Measurements from ENCODE around the gene WASF2.
"Not testable (repeated sequence)": the region's sequence is repeated elsewhere in the genome, so short reads cannot be mapped to it uniquely, and the experiment has no call there.

The WASF2 gene

DNA sequence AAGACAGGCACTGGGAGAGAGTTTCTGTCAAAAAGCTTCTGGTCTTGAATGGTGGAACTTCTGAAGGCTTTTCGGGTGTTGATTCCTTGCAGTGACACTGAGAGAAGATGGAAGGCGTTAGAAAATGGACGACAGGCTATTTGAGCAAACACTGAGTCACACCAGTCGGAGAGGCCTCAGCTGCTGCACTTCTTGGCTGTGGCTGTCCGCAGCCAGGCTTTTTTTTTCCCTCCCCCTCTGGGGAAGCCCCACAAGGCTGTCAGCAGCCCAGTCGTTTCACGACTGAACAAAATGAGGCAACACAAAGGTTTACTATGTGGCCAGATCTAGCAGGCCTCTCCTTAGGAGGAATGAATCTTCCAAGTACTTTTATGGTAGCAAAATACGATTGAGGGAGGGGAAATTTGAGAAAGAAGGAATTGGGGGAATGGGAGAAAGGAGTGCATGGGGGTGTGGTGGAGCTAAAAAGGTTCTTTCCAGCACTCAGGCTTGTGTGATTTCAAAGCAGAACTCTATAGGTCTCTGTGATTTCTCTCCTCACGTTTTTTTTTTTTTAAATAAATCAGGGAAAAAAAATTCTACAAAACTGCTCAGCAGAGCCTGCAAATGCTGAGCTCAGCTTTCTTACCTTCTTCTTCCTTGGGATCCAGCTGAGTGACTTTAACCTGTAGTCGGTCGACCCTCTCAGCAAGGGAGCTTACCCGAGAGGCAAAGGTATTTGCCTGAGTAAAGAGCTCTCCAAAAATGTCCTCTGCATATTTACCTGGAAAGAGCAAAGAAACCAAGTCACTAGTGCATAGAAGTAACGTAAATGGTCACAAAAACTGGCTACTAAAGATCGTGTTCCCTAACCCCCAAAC is 71.4 kb downstream of the WASF2 start:
- peak; percentile 96 for DNase-seq (ENCODE audit: low read depth)

DNA sequence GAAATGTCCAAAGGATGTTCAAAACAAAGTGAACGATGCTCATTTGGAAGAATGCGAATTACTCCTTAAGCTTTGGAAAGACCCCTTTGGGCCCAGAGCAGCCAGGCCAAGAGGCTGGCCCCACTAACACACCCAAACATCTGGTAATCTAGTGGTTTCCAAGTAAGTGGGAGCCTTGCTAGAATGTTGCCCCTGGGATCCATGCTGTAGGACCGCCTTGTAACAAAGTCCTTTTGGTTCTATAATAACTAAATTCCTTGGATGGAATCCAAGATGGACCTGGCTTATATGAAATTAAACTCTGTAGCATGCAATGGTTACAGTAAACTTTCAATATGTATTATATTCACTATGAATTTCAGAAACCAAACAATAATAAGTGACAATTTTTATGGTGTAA is 72.3 kb downstream of the WASF2 start:
- no peak for DNase-seq (ENCODE audit: low read depth)

DNA sequence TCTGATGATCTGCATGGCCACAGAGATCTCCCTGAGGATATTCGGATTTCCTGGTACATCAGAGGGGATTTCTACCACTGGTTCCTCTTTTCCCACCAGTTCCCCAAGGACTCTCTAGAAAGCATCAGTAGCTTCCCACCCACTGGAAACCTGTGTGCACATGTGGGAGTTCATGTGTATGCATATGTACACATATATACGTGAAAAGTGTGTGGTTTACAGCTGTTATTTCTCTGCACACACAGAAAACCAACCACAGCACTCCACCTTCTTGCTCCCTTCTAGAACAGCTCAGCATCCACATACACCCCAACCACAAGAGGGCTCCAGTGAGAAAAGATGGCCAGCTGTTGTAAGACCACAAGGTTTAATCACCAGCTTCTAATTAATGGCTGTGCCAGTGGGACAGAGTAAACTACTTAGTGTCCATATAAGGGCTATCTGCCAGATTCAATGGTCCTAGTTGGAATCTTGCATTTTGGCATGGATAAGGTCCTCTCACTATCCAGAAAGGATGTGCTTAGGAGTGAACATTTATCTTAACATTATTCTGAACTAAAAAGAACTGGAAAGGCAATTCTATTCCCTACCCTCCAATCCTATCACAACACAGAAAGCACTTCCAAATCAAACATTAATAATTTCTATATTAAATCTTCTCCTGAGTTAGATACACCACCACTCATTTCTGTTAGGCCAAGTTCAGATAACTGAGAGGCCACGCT is 73.4 kb downstream of the WASF2 start:
- DNase-seq (ENCODE audit: low read depth), result peak; percentile 82

DNA sequence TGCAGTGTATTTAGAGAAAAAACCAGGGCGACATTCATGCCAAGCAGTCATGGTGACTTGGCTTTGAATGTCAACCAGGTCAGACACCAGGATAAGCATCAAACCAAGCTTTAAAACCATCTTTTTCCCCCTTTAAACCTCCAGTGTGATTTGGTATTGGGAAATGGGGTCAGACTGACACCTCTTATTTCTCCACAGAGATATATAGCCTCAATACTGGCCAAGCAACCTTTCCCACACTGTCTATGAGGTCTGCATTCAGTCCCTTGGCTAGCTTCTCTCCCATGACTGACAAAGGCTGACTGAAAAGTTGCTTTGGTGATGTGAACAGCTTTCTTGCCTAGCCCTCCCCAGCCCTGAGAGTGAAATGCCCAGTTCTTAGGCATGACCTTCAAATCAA is 75.9 kb downstream of the WASF2 start:
- DNase-seq (ENCODE audit: low read depth), result no peak

DNA sequence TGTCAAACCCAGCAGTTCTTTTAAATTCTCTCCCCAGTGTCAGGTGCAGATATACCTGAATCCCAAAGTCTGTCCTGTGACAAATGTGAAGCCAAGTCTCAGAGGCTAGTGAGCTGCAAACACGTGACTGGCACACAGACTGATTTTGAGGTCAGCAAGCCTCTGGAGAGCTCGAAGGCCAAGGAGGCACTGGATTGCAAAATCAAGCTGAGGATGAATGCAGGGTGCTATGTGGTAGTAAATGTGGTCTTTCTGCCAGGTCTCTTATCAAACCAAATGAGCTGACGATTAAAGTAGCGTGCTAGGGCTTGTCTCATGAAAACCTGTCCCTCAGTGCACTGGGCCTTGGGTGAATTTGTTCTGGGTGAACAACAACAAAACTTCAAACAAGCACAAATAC is 77.0 kb downstream of the WASF2 start:
- DNase-seq (ENCODE audit: low read depth), result no peak

DNA sequence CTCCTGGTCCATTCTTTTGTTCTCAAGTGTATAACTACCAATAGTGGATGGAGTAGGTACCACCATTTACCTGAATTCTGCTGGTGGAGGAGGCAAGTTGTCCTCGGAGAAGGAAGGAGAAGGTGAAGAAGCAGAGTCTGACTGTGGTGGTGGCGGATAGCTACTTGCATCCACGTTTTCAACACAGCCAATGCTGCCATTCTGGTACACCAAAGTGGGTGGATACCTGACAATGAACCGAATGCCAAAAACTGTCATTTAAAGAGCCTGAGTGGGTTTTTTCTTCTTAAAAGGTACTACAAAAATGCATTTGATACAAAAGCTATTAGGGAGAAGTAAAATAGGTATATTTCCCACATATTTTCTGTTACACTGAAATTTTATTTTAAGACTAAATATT is 77.5 kb downstream of the WASF2 start:
- no peak for DNase-seq (ENCODE audit: low read depth)

DNA sequence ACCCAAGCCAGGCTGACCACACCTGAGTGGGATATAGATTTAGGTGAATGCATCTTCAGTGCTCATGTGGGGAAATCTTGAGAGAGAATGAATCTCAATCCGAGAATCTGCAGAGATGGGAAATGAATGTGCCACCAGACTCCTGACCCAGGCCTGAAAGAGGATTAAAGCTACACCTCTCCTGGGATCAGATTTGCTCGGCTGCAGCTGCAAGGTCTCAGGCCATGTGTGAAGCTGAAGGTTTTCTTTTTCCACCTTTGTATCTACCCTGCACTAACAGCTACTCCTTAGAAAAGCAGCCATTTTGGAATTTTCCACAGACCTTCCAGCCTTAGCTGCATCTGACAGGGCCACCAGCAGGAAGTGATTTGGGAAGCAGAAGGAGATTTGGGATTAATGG is 79.3 kb downstream of the WASF2 start:
- DNase-seq (ENCODE audit: low read depth), result no peak

DNA sequence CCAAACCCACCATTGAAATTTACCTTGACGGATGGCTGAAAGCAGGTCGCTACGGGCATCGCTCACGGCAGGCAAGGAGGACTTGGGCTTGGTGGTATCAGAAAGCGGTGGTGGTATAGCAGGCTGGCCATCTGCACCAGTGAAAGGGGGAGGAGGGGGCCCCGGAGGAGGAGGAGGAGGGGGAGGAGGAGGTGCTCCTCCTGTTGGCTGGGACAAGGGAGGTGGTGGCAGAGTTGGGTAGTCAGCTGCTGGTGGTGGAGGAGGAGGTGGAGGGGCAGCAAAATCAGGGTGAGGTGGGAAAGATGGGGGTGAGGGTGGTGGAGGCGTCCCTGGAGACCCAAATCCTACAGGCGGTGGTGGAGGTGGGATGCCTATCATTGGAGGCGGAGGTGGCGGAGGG is 80.3 kb downstream of the WASF2 start:
- DNase-seq (ENCODE audit: low read depth), result no peak

DNA sequence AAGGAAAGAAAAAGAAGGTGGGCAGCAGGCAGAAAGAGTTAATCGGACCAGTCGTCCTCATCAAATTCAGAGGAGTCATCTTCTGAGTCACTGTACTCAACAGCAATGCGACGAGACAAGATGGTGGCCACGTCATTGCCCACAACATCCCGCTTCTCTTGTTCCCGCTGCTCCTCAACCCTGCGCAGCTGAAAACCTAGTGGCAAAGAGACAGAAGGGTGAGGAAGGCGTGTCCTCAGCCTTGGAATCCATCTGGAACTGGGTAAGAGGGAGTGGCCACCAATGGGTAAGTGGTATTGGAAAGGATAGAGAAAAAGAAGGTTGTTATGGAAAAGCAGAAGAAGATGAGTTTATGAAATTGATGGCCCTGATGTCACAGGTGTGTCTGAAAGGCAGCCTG is 81.8 kb downstream of the WASF2 start:
- no peak for DNase-seq (ENCODE audit: low read depth)

DNA sequence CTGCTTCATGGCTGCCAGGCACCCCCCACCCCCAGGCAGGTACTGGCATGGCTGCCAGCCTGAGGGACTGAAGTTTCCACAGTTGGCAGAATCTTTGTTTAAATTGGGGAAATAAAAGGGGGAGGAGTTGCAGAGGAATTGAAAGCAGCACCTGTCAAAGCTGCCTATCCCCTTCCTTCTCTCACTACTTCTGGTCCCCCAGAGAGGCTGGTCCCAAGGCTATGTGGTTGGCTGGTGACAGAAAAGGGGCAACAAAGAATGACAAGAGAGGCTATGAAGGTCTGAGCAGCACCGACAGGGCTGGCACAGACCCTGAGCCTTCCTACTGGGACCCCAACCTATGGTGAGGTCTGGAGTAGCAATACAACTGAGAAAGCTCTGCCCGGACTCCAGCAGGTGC is 83.2 kb downstream of the WASF2 start:
- not testable (repeated sequence) for DNase-seq (ENCODE audit: low read depth)

DNA sequence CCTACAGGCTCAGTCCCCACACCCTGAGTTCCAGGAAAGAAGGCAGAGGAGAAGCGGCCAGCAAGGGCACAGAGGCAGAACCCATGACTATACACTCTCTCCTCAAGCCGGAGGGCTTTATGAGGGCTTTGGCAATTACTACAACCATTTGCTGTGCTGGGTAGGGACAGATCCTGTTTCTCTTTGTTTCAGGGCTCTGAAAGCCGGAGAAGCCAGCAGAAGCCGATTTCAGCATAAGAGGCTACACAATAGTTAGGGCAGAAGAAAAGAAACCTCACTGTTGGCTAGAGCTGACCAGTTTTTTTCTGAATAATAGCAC is 83.6 kb downstream of the WASF2 start:
- DNase-seq (ENCODE audit: low read depth), result no peak

DNA sequence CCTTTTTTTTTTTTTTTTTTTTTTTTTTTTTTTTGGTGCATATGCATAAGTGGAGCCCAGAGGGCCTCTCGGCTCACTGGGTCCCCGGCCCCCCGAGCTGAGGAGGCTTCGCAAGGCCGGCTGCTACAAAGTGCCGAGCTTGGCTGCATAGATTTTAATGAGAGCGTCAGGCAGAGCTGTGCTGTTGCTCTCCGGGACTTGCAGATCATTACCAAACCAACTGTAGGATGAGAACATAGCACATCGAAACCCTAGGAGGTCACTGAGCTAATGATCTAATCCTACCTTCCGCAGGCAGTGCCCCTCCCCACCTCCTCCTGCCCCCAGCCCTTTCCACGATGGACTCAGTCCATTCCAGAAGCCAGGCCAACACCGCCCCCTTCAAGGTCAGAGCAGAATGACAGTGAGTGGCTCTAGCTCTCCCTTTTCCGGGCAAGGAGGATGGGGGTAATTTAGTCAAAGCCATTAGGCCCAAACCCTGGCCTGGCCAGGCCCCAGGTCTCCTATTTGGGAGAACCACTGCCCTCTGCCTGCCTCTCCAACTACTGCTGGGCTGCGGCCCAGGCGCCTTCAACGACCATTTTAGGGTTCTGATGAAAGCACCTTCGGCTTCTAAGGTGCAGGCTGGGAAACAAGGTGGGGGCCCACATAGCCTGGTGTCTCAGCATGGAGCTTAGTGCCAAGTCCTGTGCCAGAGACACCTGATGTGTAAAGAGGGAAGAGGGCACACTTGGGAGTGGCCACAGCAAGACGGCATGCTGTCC is 84.2 kb downstream of the WASF2 start:
- DNase-seq (ENCODE audit: low read depth), result not testable (repeated sequence)

DNA sequence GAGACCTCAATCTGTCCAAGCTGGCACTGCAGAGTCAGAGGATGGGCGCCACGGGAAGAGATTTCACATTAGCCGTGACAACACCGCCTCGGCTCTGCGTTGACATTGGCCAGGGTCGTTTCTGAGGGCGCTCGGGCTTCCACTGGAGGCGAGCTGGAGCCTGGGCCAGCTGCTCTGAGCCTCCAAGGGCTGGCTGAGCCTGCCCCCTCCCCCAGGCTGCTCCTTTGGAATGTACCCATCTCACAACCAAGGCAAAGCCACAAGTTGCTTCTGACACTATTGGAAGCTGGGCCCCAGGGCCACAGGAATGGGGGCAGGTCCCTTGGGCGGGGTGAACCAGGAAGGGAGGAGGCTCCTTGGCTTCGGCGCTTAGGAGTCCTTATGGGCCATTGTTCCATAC is 84.9 kb downstream of the WASF2 start:
- peak; percentile 76 for DNase-seq (ENCODE audit: low read depth)

DNA sequence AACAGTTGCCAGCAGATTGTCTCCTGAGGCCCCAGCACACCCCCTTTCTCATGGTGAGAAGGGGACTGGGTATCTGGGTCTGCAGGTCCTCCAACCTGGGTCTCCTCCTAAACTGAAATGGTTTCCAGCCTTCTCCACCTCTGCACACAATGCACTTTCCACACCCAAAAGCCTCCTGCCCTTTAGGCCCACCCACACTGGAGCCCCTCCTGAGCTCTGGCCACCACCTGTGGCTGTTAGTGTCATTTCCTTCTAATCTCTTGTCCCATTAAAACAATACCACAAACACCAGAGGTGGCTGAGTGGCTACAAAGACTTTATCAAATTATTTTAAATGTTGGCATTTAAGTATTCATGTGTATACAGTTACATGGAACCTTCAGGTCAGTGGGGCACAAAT is 86.0 kb downstream of the WASF2 start:
- no peak for DNase-seq (ENCODE audit: low read depth)

DNA sequence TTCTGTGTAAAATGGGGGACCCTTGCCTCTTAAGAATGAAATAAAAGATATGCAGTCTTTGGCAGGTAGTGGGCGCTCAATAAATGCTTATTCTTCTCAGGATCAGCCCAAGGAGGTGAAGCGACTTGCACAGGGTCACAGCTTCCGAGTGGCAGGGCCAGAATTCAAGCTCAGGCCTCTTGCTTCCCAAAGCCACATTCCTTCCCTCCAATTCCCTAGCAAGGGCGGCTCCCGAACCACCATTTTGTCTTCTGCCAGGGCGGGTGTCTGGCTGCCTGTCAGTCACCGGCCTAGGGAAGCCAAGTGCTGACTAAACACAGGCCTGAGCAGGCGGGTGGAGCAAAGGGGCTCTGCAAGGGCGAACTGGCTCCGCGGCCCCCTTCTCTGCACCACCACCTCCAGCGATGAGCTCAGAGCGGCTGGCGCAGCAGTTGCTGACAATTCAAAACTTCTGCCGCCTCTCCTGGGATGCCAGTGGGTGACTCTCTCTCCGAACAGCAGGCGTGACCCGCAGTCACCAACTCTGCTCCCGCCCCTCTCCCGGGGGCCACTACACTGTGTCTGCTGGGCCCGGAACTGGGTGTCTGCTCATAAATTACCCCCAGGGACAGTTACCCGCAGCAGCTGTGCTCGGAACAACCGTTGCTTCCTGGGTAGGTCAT is 86.8 kb downstream of the WASF2 start:
- DNase-seq (ENCODE audit: low read depth), result peak; percentile 63

DNA sequence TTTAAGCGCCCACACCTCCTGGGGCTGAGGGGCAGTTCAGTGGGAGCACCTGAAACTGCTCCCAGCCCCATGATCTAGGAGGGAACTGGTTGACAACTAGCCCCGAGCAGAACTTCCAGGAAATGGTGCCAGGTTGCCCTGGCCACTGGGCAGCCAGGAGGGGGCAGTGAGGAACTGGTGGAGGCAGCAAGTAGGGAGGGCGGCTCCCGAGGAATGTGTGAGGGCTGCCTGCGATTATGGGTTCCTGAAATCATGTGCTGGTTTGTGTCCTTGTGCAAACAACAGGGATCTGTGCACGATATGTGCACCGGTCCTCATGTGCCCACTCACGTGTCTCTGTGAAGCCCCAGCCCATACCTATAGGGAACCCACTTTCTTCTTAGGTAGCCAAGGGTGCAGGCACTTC is 87.6 kb downstream of the WASF2 start:
- peak; percentile 68 for DNase-seq (ENCODE audit: low read depth)

DNA sequence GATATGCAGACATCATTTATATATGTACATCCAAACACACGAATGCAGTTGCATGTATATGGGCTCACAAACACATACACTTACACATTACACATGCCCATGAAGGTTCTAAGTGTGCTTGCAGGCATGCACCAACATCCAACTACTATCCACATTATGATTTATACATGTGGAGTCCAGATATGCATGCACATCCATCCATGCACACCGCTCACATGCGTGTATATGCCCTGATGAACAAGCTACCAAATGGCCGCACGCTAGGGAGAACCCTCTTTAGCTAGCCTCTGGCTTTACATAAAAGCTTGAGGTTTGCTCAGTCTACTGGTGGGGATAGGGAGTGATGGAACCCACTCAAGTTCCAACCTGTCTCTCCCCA is 89.0 kb downstream of the WASF2 start:
- DNase-seq (ENCODE audit: low read depth), result no peak

DNA sequence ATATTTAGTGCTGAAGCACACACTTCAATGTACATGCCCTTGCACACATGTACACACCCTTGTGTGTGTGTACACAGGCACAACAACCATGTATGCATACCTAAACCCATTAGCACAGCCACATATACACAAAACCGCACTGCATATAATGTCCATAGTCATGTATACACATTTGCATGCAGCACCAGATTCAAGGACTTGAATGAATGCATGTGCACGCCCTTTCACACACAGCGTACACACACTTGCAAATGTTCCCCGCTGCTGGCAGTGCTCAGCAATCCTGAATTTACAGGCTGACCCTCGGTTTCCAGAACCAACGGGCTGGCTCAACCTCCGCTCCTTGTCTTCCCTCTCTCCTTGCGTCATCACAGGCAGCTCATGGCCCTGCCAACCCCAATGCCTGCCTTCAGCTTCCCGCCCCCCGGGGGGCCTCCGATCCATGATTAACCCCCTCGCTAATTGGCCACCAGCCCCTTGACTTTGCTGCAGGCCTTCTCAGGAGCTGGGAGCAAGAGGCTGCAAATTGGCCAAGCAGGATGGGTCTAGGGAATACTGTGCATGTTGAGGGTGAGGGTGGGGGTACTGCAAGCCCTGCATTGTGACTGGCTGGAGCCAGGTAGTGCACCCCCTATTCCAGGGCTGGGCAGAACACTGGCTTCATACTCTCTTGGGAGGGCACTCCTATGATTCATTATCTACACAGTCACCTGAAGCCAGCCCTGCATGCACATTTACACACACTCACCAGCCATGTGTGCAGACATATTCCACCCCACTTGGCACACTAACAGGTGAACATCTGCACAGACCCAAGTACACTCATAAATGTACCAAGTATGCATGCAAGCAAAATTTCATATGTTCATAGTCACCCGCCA is 89.6 kb downstream of the WASF2 start:
- DNase-seq (ENCODE audit: low read depth), result no peak

DNA sequence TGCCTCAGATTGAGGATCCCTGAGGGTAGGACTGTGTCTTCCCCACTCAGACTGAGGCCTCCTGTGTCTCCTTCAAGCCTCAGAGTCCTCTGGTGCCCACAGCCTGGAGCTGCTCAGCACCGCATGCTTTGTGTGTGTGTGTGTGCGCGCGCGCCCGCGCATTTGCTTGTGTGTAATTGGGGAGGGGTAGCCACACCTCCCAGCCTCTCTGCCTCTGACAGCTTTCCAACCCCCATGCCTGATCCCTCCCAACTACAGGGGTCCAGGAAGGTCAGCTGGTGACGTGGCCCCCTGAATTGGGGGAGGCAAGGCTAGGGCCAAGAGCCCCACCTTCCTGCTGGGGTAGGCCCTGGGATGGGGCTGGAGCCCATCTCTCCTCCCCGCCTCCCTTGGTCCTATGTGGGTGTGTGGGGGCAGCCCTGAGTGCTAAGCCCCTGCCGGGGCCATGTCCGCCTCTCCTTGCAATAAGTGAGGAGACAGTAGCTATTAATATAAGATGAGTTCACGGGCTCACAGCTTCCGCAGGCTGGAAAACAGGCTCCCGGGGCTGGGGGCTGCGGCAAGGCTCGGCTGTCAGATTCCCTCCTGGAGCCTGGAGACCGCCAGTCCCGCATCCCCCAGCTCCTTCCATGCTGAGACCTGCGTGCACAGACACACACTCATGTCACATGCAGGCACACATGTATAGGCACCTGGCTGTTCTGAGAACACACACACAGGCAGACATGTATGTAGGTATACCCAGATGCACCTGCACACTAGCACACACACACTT is 90.5 kb downstream of the WASF2 start:
- no peak for DNase-seq (ENCODE audit: low read depth)

DNA sequence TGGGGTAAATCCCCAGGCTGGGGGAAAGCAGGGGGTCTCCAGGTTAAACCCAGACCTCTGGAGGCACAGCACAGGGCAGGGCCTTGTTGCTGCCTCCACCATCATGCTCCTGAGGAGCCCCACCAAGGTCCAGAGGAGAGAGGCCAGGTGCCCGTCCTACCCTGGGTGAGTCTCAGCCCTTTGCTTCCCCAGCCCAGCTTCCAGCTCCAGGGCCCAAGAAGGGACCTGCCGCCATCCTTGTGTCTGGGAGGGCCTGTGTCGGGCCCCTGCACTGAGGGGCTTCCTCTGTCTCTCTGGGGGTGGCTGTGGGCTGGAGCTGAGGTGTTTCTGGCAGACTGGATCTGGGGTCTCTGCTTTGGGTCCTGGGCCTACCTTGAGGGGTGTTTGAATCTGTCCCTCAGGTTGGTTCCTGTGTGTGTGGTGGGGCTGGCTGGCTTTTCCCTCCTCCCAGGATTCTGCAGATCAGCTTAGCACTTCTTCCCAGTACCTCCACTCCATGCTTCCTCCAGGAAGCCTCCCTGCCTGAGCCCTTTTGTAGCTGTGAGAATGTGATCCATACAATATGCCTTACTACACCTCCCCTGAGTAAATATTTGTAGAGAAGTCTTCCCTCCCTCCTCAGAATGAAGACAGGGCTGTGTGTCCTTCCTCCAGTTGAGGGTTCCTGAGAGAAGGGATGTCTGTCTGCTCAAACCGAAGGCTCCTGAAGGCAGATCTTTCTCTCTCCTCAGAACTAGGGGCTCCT is 91.4 kb downstream of the WASF2 start:
- DNase-seq (ENCODE audit: low read depth), result no peak
